ENCODE results near the gene MAP2. TPM values are rescaled to one million over a fixed set of nuclear protein-coding genes. Genes with fewer than 3 reads are reported as not detected.
A peak's percentile ranks its signal among the peaks of the same experiment; 100 is the strongest.

MAP2 gene
- total RNA-seq, 1 experiment from 2014 or later: 71.1 TPM

- Histone ChIP-seq H3K36me3 (ENCODE audit: low read depth) (no peaks in the 10 kb centered on the region), H3K9me2 (ENCODE audit: insufficient read depth) (no peaks in the 10 kb centered on the region; the same call in 1 of the 2 replicates), H3K27ac (peak overlapping the region; percentile 23; the same call in 1 of the 2 replicates), H3K4me2 (peak overlapping the region; percentile 38; the same call in 1 of the 2 replicates), H2AFZ (no peak overlapping the region), H3F3A (ENCODE audit: insufficient read depth, low read depth) (no peaks in the 10 kb centered on the region), H3K9me3 (ENCODE audit: insufficient read depth, low read depth) (no peaks in the 10 kb centered on the region), H3K27me3 (ENCODE audit: insufficient read depth, low read depth) (no peaks in the 10 kb centered on the region), H4K20me1 (ENCODE audit: insufficient read depth) (no peaks in the 10 kb centered on the region), H3K4me1 (replicated peaks; ENCODE audit: insufficient read depth) (peaks cover 11% of the 10 kb centered on the region; the same call in 1 of the 2 replicates), H3K4me3 (no peak overlapping the region), H3K79me2 (ENCODE audit: low read depth) (no peaks in the 10 kb centered on the region)
- no TSS peak for BruUV-seq (replicated peaks)
- POLR2A ChIA-PET (ENCODE audit: unreplicated experiment): no interaction called here
- TF ChIP-seq EZH2 (IDR thresholded peaks at IDR 0.05; ENCODE audit: low read depth) (no peak), CTCF (conservative IDR thresholded peaks at IDR 0.05) (no peak)
- intact Hi-C loops (cut with micrococcal nuclease; ENCODE audit: unreplicated experiment): loop anchor here (1.0 kb wide), 1 partner anchor 20 kb away; no protein-coding TSS in a partner anchor
- DNase-seq: peak in 1 of 2 experiments; percentile 35
- CTCF ChIA-PET: interaction anchor here (0.5 kb wide), 1 partner anchor 430 kb away, joined by 3 read pairs; no protein-coding TSS in a partner anchor
Measured at GRCh38 chr2:209525834-209526281, 102.0 kb downstream of the MAP2 start.

- Histone ChIP-seq H3F3A (ENCODE audit: insufficient read depth, low read depth) (no peaks in the 10 kb centered on the region), H2AFZ (0 out of 2 replicates have a peak overlapping the region, but pooled peaks have one; percentile 33), H3K4me3 (no peak overlapping the region), H3K79me2 (ENCODE audit: low read depth) (no peaks in the 10 kb centered on the region), H3K36me3 (ENCODE audit: low read depth) (no peaks in the 10 kb centered on the region), H3K4me1 (replicated peaks; ENCODE audit: insufficient read depth) (peaks cover 11% of the 10 kb centered on the region; the same call in 1 of the 2 replicates), H4K20me1 (ENCODE audit: insufficient read depth) (no peaks in the 10 kb centered on the region), H3K9me2 (ENCODE audit: insufficient read depth) (no peaks in the 10 kb centered on the region; the same call in 1 of the 2 replicates), H3K9me3 (ENCODE audit: insufficient read depth, low read depth) (no peaks in the 10 kb centered on the region), H3K4me2 (peak overlapping the region; percentile 38; the same call in 1 of the 2 replicates), H3K27me3 (ENCODE audit: insufficient read depth, low read depth) (no peaks in the 10 kb centered on the region), H3K27ac (no peak overlapping the region)
- DNase-seq: no peak
- CTCF ChIA-PET: interaction anchor here (0.5 kb wide), 1 partner anchor 430 kb away, joined by 3 read pairs; no protein-coding TSS in a partner anchor
- POLR2A ChIA-PET (ENCODE audit: unreplicated experiment): no interaction called here
- TF ChIP-seq CTCF (conservative IDR thresholded peaks at IDR 0.05) (no peak), EZH2 (IDR thresholded peaks at IDR 0.05; ENCODE audit: low read depth) (no peak)
- intact Hi-C loops (cut with micrococcal nuclease; ENCODE audit: unreplicated experiment): loop anchor here (1.0 kb wide), 1 partner anchor 20 kb away; no protein-coding TSS in a partner anchor
- no TSS peak for BruUV-seq (replicated peaks)
Measured at GRCh38 chr2:209526561-209526960, 102.7 kb downstream of the MAP2 start.

- Histone ChIP-seq H3K4me3 (no peak overlapping the region), H3K27me3 (ENCODE audit: insufficient read depth, low read depth) (no peaks in the 10 kb centered on the region), H3K4me1 (replicated peaks; ENCODE audit: insufficient read depth) (peaks cover 11% of the 10 kb centered on the region; the same call in 1 of the 2 replicates), H3K27ac (no peak overlapping the region), H3K79me2 (ENCODE audit: low read depth) (no peaks in the 10 kb centered on the region), H2AFZ (no peak overlapping the region), H3K9me3 (ENCODE audit: insufficient read depth, low read depth) (no peaks in the 10 kb centered on the region), H3F3A (ENCODE audit: insufficient read depth, low read depth) (no peaks in the 10 kb centered on the region), H3K9me2 (ENCODE audit: insufficient read depth) (no peaks in the 10 kb centered on the region; the same call in 1 of the 2 replicates), H3K36me3 (ENCODE audit: low read depth) (no peaks in the 10 kb centered on the region), H3K4me2 (no peak overlapping the region), H4K20me1 (ENCODE audit: insufficient read depth) (no peaks in the 10 kb centered on the region)
- ChIA-PET CTCF (no interaction called here), POLR2A (ENCODE audit: unreplicated experiment) (no interaction called here)
- no peak for DNase-seq
- no TSS peak for BruUV-seq (replicated peaks)
- intact Hi-C loops (cut with micrococcal nuclease; ENCODE audit: unreplicated experiment): no loop called here
- TF ChIP-seq EZH2 (IDR thresholded peaks at IDR 0.05; ENCODE audit: low read depth) (no peak), CTCF (conservative IDR thresholded peaks at IDR 0.05) (no peak)
Measured at GRCh38 chr2:209529579-209529978, 105.7 kb downstream of the MAP2 start.

Data from PC-9 (cell line).